Measurements from ENCODE around the gene TCP11L2.

DNA sequence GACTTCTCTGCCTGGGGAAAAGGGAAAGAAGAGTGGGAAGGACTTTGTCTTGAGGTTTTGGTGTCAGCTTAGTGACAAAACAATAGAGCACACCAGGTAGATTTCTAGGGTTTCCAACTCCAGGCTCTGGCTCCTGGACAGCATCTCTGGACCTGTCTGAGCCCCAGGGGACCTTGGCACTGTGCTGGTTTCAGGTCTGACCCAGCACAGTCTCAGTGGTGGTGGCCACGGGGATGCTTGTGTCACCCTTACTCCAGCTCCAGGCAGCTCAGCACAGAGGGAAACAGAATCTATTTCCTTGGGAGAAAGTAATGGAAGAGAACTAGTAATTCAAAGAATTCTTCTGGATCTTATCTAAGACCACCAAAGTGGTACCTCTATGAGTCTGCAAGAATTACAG lies 43.6 kb upstream of the TCP11L2 start:
- TF ChIP-seq, protein P1, sequence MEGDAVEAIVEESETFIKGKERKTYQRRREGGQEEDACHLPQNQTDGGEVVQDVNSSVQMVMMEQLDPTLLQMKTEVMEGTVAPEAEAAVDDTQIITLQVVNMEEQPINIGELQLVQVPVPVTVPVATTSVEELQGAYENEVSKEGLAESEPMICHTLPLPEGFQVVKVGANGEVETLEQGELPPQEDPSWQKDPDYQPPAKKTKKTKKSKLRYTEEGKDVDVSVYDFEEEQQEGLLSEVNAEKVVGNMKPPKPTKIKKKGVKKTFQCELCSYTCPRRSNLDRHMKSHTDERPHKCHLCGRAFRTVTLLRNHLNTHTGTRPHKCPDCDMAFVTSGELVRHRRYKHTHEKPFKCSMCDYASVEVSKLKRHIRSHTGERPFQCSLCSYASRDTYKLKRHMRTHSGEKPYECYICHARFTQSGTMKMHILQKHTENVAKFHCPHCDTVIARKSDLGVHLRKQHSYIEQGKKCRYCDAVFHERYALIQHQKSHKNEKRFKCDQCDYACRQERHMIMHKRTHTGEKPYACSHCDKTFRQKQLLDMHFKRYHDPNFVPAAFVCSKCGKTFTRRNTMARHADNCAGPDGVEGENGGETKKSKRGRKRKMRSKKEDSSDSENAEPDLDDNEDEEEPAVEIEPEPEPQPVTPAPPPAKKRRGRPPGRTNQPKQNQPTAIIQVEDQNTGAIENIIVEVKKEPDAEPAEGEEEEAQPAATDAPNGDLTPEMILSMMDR (IDR thresholded peaks at IDR 0.05; ENCODE audit: insufficient read depth, low read depth, low read length): no peak
- no peak for TF ChIP-seq EZH2 (IDR thresholded peaks at IDR 0.05; ENCODE audit: insufficient read depth, low read length)

Measured in astrocyte (in vitro differentiated cells and primary cell).